Activated CD8-positive, alpha-beta memory T cell treated with anti-CD3 and anti-CD28 coated beads for 36 hours (primary cell): ENCODE data around the gene CLDN17. TPM values are rescaled to one million over a fixed set of nuclear protein-coding genes. Genes with fewer than 3 reads are reported as not detected.

Experiments
- CTCF ChIA-PET: fragments of 350-600 bp; sonication (Branson Sonifier 250); formaldehyde crosslinking; loops from one replicate; lab custom pipeline; 2021; ENCODE audit warnings: antibody characterized with exemption; lab: Charles Lee
- POLR2A ChIA-PET: fragments of 350-600 bp; sonication (Branson Sonifier 250); formaldehyde crosslinking; loops from one replicate; lab custom pipeline; 2021; ENCODE audit warnings: antibody characterized with exemption; lab: Charles Lee
- total RNA-seq, 2 experiments: library from RNA; stranded (reverse); gene quantifications; one replicate each; pipeline ENCODE4 v1.2.3, GENCODE V29; 2021

CLDN17 gene, protein sequence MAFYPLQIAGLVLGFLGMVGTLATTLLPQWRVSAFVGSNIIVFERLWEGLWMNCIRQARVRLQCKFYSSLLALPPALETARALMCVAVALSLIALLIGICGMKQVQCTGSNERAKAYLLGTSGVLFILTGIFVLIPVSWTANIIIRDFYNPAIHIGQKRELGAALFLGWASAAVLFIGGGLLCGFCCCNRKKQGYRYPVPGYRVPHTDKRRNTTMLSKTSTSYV
- not detected for total RNA-seq

DNA sequence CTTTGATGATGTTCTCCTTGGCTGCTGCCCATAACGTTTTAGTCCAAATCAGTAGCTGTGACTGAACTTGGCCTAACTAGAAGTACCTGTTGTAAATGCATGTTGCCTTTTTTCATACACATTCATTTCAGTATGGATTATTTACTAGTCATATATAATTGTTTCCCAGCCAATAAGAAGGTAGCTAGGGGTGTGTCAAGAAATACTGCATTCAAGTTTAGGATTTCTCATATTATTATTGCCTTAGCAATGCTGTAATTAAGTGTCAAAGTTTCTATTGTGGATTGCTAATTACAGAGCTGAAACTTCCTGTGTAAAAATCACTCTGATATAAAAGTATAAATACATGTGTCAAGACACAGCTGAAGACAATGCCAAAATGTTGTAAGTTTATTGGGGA is at the start of gene CLDN17:
Gene CLDN17 (minus strand): TSS at position 101 of the 400 bp plus-strand sequence. CDS start 188 bp downstream, outside the sequence.
- ChIA-PET POLR2A (no interaction called here), CTCF (no interaction called here)

DNA sequence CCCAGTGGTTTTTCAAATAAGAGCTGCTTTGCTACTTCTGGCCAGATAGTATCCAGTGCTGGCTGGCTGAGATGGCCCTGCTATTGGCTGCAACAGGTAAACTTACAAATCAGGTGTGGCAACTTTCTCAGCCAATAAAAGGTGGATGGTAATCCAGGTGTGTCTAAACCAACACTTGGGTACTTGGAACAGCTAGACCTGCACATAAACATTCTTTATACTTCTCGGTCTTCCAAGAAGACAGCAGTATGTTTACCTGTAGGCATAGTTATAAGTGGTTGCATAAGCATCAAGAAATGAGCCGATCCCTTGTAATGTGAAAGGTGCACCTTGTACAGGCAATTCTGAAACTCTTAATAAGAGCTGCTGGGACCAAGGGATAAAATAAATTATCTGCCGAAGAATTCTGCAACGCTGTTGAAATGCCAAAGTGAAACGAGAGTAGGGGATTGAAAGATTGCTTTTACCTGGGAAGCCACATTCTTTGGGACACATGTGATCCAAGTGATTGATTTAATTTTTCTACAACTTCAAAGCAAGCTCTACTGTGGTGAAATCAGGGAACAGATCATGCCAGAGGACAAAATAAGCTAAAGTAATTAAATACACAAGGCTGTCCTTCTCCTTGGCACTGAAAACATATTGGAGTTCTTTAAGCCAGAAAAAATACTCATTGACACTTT is 49.6 kb upstream of the CLDN17 start, which contains the start of gene CLDN8:
Gene CLDN8 (minus strand): TSS at position 57 of the 683 bp plus-strand sequence. CDS start 172 bp downstream, outside the sequence.
- ChIA-PET CTCF (no interaction called here), POLR2A (no interaction called here)

DNA sequence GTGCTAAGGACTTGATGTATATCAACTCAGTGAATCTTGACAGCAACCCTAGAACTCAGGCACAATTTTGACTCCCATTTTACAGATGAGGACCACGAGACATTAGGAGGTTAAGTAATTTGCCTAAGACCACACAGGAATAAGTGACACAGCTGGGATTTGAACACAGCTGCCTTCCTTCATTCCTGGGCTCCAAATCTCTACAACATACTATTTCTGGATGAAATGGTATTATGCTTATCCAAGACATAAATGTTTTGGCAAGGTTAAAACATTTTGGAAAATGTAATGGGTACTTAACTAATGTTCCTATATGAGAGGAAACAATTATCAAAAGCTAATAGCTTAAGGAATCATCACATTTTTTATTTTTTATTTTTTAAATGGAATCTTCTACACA is 44.5 kb upstream of the CLDN17 start:
- ChIA-PET CTCF (no interaction called here), POLR2A (no interaction called here)

DNA sequence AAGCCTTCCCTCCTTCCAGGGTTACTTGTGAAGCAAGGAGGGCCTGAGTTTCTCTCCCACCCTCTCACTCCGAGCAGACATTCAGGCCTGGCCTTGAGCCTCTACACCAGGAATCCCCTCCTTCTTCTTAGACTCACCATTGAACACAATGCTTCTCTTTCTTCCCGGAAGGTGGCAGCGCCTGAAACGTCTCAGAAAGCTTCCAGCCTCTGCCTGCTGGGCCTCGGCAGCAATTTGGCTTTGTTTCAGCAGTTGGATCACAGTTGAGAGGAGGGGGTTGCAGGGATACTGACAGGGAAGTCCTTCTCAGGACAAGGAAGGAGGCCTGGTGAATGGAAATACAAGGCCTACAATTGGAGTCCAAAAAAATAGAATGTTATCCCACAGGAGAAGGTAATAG is 43.0 kb upstream of the CLDN17 start:
- ChIA-PET POLR2A (no interaction called here), CTCF (no interaction called here)

DNA sequence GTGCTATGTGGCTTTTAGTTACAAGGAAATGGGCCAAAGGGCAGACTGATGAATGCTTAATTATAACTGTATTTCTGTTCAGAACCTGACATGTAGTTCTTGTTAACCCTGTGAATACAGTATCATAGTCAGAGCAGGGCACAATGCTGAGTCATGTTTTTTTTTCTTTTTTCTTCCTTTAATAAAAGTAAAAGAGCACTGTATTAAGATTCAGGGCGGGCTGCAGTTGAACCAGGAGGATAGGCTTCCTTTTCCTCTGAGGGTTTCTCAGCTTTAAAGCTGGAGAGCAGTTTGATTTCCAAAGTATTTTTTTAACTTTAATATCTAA is 40.6 kb upstream of the CLDN17 start:
- CTCF ChIA-PET = no interaction called here
- POLR2A ChIA-PET = no interaction called here

DNA sequence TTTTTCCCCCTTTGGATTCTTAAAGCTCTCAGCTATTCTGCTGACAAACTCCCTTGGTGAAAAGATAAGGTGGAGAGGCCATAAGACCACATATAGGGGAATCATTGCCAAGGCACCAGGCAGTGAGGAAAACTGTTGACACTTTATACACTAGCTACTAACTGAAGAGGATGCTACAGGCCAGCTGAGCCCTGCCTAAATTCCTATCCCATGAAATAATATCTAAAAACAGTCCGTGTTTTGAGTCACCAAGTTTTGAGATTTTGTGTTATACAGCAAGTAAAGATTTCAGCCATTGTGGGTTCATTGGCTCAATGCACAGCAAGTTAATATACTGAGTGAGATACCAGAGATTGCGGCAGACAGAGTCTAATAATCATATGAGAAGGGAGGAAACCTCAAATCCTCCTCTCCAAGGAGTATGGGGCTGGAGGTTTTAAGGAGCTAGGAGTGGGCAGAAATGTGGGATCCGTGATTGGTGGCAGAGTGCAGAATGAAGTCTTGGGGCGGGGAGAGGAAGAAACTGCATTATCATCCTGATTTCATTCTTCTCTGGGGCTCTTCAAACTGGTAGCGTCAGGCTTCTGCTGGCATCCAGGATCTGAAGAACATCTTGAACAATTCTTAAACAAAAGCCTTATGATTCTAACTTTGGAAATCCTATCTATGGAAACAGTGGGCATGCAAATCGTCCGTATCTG is 40.1 kb upstream of the CLDN17 start:
- ChIA-PET CTCF (no interaction called here), POLR2A (no interaction called here)

DNA sequence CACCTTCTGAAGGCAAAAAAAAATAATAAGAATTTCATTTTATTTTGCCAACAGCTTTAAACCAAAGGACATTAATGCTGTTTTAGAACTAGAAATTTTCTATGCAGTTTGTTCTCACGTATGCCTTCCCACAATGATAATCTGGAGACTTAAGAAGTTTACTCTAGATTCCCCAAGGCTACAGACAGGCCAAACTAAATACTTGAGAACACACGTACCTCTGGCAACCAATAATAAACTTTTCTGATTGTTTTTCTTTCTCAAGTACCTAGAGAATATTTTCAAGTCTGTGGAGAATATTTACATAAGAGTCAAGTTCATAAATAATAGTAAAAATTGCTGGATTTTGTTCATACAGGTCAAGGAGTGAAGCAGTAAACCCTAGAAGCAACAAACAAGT is 33.4 kb upstream of the CLDN17 start:
- ChIA-PET CTCF (no interaction called here), POLR2A (no interaction called here)

DNA sequence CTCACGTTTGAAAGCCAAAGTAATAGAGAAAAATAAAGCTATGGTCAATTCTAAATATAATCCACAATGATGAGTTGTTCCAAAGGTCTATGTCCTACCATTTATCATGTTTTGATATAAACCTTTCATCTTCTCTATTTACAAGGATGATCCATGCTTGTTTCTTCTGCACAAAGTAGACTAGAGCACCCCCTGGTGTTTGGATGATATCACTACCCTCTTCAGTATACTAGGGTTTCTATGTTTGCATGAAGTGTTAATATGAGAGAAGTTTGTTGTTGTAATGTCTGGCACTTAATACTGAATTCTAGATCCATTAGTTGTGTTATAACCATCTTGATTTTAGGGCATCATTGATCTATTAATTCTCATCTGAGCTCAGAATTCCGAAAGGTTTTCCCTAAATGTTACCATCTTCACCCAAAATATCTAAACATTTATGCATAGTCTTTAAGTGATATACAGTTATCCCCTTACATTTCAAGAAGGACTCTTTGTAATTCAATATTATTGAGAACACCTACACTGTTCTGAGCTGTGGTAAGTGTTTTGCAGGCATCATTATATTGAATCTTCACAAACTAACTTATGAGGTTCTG is 28.2 kb upstream of the CLDN17 start:
- ChIA-PET CTCF (no interaction called here), POLR2A (no interaction called here)

DNA sequence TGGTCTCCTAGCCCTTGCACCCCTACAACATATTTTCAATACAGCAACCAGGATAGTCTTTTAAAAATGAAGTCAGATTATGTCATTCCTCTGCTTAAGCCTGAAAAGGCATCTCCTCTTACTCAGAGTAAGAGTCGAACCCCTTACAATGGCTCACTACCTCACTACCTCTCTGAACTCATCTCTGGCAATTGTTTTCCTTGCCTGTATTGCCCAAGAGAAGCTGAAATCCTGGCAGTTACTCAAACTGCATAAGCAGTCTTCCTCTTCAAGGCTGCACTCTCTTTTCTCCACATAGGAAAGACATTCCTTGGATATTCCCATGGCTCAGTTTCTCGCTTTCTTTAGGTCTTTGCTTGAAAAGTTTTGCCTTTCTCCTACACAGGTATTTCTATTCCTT is 26.6 kb upstream of the CLDN17 start:
- POLR2A ChIA-PET = no interaction called here
- CTCF ChIA-PET = no interaction called here

DNA sequence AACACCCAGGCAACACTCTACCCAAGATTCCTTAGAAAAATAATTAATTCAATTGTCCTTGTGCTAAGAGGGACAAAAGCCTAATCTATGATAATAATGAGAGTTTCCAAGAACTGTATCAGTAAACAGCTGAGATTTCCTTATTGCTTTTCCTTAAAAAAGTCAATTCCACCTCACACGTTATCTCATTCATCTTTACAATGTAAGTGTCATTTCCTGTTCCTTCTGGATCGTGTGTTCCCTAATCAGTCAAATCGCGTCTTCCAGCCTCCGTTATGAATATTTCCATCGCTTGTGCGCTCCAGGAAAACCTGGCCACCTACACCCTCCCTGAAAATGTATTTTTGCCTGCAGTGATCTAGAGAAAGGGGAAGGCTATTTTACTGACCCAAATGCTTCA is 23.9 kb upstream of the CLDN17 start:
- ChIA-PET CTCF (no interaction called here), POLR2A (no interaction called here)

DNA sequence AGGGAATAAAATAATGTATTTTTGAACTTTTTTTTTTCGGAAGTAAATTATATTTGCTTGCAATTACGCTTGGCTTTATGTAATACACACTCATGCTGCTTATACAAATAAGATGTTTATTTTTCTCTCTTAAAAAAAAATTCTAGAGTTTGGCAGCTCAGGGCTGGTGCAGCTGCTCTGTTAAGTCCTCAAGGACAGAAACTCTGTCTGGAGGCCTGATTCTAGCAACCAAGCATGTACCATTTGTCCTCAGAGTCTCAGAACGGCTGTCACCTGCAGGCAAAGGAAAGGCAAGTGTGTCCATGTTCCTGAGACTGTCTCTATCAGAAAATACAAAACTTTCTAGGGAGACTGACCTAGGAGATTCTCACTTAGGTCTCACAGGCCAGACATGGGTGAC is 23.2 kb upstream of the CLDN17 start:
- POLR2A ChIA-PET = no interaction called here
- CTCF ChIA-PET = no interaction called here

DNA sequence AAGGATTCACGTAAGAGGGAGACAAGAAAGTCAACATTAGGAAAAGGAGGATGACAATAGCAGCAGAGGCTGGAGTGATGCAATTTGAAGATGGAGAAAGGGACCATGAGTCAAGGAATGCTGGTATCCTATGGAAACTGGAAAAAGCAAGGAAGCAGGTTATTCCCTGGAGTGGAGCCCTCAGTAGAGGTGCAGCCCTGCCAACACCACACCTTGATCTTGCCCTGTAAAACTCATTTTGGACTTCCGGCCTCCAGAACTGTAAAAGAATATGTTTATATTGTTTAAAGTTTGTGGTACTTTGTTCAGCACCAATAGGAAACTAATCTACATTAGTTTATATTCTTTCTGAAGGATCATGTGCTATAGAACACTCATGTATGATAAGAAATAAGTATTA is 19.6 kb upstream of the CLDN17 start:
- CTCF ChIA-PET = no interaction called here
- POLR2A ChIA-PET = no interaction called here

DNA sequence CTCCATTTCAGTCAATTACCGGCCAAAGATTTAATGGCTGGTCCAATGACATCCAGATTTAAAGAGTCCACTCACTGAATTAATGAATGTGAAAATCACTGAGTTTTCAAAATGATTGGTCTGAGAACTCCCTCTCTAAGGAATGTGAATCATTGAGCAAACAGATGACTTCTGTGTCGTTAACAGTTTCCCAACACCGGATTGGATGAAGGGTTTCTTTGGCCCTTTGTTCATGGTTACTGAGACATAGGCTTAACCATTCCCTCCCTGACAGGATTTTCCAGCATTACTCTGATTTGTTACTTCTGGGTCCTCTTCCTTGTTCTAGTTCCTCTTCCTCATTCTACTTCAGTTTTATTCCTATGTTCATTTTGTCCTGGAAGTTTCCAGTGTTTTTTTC is 1.5 kb upstream of the CLDN17 start:
- CTCF ChIA-PET = no interaction called here
- POLR2A ChIA-PET = no interaction called here

DNA sequence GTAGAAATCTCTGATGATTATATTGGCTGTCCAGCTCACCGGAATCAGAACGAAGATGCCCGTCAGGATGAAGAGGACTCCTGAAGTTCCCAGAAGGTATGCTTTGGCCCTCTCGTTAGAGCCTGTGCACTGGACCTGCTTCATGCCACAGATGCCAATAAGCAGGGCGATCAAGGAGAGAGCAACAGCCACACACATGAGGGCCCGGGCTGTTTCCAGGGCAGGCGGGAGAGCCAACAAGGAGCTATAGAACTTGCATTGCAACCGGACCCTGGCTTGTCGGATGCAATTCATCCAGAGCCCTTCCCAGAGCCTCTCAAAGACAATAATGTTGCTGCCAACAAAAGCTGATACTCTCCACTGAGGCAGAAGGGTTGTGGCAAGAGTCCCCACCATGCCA is 434 bp downstream of the CLDN17 start:
- POLR2A ChIA-PET = no interaction called here
- CTCF ChIA-PET = no interaction called here

DNA sequence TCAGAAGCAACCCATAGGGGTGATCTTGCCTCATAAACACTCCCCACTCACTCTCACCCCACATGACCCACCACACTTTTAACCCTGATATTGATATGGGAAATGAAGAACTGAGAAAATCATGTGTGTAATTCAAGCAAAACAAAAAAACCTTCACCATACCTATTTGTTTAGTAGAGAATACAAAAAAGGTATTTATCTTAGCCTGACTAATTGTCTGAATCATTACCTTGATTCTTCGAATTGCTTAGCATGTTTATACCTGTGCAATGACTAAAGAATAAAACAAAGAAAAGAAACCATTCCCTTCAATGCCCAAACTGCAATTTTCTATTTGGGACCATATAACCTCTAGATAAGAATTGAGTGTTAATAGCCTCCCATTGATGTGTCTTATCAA is 1.8 kb downstream of the CLDN17 start:
- POLR2A ChIA-PET = no interaction called here
- CTCF ChIA-PET = no interaction called here

DNA sequence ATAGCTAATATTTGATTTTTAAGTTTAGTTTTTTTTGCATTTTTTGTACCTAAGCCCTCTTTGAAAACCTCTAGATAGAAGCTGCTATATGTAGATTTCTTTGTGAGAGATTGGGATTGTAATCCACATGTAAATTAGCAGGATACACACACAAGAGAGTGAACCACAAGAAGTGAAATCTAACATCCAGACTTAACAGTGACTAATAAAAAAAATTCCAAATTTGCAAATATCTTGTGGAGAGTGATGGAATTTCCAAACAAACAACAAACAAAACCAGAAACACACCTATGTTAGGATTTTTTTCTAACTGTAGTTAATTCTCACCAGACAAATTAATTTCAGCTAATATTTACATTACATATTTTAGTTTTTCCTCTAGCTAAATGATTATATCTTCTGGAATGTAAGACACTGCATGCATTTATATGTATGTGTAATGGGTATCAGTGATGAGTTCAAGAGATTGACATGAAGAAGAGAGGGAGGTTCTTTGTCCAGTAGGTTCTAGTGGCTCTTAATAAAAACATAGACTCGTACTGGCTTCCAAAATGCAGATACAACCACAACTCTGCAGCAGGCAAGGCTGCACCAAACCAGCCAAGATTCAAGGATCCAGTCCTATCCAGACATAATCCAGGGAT is 12.8 kb downstream of the CLDN17 start:
- POLR2A ChIA-PET = no interaction called here
- CTCF ChIA-PET = no interaction called here

DNA sequence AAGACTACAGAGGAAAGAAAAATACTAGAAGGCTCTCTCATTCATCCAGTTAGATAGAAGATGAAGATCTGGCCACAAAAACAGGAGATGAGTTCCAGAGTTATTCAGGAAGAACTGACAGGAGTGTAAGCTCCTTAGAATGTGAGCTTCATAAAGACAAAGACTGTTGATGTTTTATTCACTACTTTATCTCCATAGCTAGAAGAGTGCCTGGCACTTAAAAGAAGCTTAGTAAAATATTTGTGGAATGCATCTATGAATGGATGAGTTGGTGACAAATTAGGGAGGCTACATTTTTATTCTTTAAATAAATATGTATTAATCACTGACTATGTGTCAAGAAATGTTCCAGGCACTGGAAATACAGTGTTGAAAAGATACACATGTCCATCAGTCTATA is 13.8 kb downstream of the CLDN17 start:
- POLR2A ChIA-PET = no interaction called here
- CTCF ChIA-PET = no interaction called here

DNA sequence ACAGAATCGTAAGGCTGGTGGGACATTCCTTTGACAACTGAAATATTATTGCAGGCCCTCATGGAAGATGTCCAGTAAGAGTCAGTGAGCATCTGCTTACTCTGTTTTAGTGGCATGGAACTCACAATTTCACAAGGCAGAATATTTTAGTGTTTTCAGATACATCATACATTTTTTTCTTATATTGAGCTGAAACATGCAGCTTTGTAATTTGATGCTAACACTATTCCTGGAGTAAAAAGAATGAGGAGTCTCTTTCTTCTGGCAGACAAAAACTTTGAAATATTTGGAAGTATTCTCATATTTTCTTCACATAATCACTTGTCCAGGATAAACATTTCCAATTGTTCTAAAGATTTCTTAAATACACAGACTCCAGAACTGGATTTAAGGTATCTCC is 17.7 kb downstream of the CLDN17 start:
- POLR2A ChIA-PET = no interaction called here
- CTCF ChIA-PET = no interaction called here

DNA sequence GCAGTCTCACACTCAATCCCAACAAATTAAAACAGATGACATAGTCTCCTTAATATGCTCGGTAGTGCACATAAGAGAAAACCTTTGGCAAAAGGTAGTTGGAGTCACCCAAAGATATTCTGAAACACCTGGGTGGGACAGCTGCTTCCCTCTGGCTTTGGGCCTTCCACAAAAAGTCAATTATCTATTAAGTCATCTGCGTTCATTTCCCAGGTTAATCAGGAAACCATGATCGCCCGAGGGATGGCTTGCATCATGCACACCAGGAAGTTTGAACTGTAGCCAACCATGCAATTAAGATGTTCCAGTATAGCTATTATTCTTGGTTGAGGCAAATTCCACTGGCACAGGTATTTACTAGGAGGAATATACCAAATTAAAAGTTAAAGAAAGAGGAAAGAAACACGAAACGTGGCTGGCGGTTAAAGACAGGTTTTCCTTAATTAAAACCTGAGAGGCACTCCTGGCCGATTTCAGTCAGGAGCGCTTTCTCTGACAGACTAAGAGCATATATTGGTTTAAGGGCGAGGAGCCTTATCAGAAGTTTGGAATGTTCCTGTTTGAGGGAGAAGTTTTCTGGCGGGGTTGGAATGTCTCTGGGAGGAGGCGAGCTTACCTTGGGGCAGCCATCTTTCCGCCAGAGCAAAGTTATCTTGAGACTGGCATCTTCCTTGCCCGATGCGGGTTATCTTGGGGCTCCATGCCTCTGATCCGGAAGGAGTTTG is 19.9 kb downstream of the CLDN17 start:
- ChIA-PET CTCF (no interaction called here), POLR2A (no interaction called here)

DNA sequence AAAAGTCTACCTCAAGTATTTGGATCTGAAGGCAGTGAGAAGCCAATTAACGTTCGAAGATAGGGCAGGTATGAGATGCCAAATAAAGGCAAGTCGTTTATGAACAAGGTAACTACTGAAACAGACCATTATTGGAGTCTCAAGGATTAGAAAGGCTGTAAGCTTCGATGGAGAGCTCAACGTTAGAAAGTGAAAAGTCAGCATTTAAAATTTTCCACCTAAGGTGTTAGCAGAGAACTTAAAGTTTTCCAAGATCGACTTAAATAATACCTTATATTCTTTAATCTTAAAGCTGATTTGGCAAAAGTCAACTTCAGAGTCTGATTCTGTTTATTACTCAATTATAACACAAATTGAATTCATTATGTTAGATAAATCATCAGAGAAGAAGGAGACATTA is 28.1 kb downstream of the CLDN17 start:
- ChIA-PET CTCF (no interaction called here), POLR2A (no interaction called here)
